Heart left ventricle (tissue), 16 donors: Measurements from ENCODE around the gene RFXANK. TPM values are rescaled to one million over a fixed set of nuclear protein-coding genes. Genes with fewer than 3 reads are reported as not detected.

Experiments
- ATAC-seq, 4 donors: fragments of 200-7000 bp; cut with Tn5 transposase; one replicate each; pipeline ENCODE4 v1.9.1; 2020 to 2022; ENCODE audit warnings: moderate library complexity in 4 of 4, mild to moderate bottlenecking in 3 of 4, moderate number of reproducible peaks in 1 of 4
- DNase-seq, 5 donors: peaks; one replicate each; pipeline ENCODE4 v3.0.0-alpha.2; 2020
- H3K27ac ChIP-seq, 12 donors: fragments of 200-600 bp; sonication (generic) in 4 of 12; one replicate each; pipeline versions ENCODE4 v1.5.0 to v1.8.0; 2016 to 2022; ENCODE audit warnings: mild to moderate bottlenecking in 2 of 12
- H3K27me3 ChIP-seq, 9 donors: fragments of 200-600 bp; sonication (generic) in 2 of 9; one replicate each; pipeline versions ENCODE4 v1.5.1 to v1.8.0; 2016 to 2022; ENCODE audit warnings: mild to moderate bottlenecking in 3 of 9
- H3K36me3 ChIP-seq, 9 donors: fragments of 200-600 bp; sonication (generic) in 2 of 9; one replicate each; pipeline versions ENCODE4 v1.5.0 to v1.8.0; 2018 to 2022; ENCODE audit warnings: mild to moderate bottlenecking in 2 of 9
- H3K4me1 ChIP-seq, 12 donors: fragments of 200-600 bp; sonication (generic) in 4 of 12; one replicate each; pipeline versions ENCODE4 v1.5.0 to v1.8.0; 2016 to 2022; ENCODE audit warnings: mild to moderate bottlenecking in 3 of 12
- H3K4me3 ChIP-seq, 12 donors: fragments of 200-600 bp; sonication (generic) in 4 of 12; one replicate each; pipeline versions ENCODE4 v1.5.0 to v1.8.0; 2017 to 2022; ENCODE audit warnings: mild to moderate bottlenecking in 9 of 12, moderate library complexity in 4 of 12
- H3K9me3 ChIP-seq, 12 donors: fragments of 200-600 bp; sonication (generic) in 4 of 12; one replicate each; pipeline versions ENCODE4 v1.5.0 to v1.8.0; 2016 to 2022; ENCODE audit warnings: mild to moderate bottlenecking in 1 of 12
- POLR2A ChIP-seq, 2 donors: fragments of 450-650 bp; IDR thresholded peaks; one replicate each; pipeline ENCODE4 v1.6.1; 2017; ENCODE audit warnings: antibody characterized with exemption in 2 of 2, mild to moderate bottlenecking in 2 of 2, moderate library complexity in 2 of 2
- WGBS, 4 donors: extraction: QIAGEN DNeasy Blood & Tissue Kit in 2 of 4; methylation state at CpG; one replicate each; pipeline versions ENCODE4 v1.1.5 to v1.1.7; 2013 to 2018; 5-methylcytosine and 5-hydroxymethylcytosine counted together
- intact Hi-C, 10 donors: fragments of 100-400 bp; cut with DNase I; formaldehyde crosslinking; loops; one replicate each; pipeline versions ENCODE4 v1.11.1 to v1.14.2; 2022
- polyA plus RNA-seq, 2 donors: library from polyadenylated mRNA; stranded (reverse); fragments of 200-250 nt; gene quantifications; one replicate each; pipeline ENCODE4 v1.2.3, GENCODE V29; 2013
- total RNA-seq, 9 donors: library from RNA; depleted of rRNA in 2 of 9; stranded (reverse); fragments of >200 nt in 2 of 9; fragmentation: NEBNext Ultra II Directional in 3 of 9; extraction: Animal tissue kit (Norgen Biotek cat#: 25700) in 3 of 9; gene quantifications; one replicate each; pipeline versions ENCODE4 v1.1.0 to v1.2.4, GENCODE V29; 2016 to 2023
- TF ChIP-seq, protein P1 (sequence below), 12 donors: fragments of 200-600 bp; sonication (generic) in 4 of 12; IDR thresholded peaks; one replicate each; pipeline versions ENCODE4 v1.5.0 to v1.8.0; 2018 to 2022; ENCODE audit warnings: antibody characterized with exemption in 12 of 12, mild to moderate bottlenecking in 5 of 12
- donor health status: ischemic (EF 13 %, LVEDD 7.1; RV severe dilation, severe dysfunction).
- donor health status: healthy with polysubstance abuse.
- donor health status: DM: no; HTN: yes; CAD: no.
- donor health status: DM: no; HTN: no; CAD: no.
- donor health status: ischemic (EF 25% LVEDD 6.9; RV normal size, moderate dysfunction).
- donor health status: ischemic (EF 25% LVEDD 5.7; RV mildly dilated, moderate dysfunction).
- donor health status: healthy.
- donor health status: DM: yes; HTN: yes; CAD: no.
- donor health status: ischemic (EF 35%, LVEDD 5.7; RV mildly dilated, moderate dysfunction).
- donor health status: nonischemic (EF 11% LVEDD 7.7; RV severe dilation, severe dysfunction).
- donor health status: DM: yes; HTN: yes; CAD: no.
- donor health status: PGD.
- donor health status: ischemic (EF 29% LVEDD 5.4; RV normal size, mild dysfunction).
- donor health status: nonischemic (EF 23%, LVEDD 6.1; RV moderate dilation, normal function).

The RFXANK gene
- total and polyA plus RNA-seq, 11 donors: 26.5 to 71.9 (median 42.3) TPM

DNA sequence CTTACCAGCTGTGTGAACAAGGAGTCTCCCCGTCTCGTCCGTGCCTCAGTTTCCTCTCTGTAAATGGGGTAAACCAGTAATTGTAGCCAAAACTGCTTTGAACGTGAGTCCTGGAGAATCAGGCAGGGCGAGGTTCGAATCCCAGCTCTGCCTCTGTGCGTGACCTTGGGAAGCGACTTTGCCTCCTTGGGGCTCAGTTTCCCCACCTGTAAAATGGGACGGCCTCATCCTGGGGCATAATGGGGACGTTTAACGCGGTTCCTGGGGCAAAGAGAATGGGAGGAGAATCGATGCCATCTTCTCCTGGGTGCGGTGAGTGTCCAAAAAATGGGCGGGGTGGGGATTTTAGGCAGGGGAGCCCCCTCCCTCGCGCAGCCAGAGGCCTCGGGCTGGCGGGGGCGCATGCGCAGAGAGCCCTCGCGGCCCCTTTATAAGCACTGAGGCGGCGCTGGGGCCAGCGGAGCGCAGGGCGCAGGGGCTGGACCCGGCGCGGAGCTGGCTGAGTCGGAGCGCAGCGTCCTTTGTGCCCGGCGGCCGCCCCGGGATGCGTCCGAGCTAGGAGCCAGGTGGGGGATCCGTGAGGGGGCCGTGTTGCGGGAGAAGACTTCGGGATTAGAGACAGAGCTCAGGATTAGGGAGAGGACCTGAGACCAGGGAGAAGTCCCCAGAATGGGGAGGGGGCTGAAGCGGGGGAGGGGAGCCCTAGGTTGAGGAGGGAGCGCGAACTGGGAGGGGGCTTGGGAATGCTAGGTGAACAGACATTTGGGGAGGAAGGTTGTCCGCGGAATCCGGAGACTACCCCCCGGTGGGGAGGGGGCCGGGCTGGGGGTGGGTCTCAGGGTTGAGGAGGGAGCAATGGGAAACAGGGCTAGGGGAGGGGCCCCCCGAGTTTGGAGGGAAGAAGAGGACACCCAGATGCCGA lies 19.7 kb downstream of the RFXANK start, which contains the start of gene NCAN:
TSS of gene NCAN (plus strand) at position 460 of the 922 bp plus-strand sequence. CDS start 4,996 bp downstream, outside the sequence.
- intact Hi-C loops: no loop called here
- H3K4me3 ChIP-seq: no peak within 1 kb of the TSS
- ATAC-seq: no peak
- no peaks in the 10 kb centered on the region for H3K9me3 ChIP-seq
- TF ChIP-seq, protein P1, sequence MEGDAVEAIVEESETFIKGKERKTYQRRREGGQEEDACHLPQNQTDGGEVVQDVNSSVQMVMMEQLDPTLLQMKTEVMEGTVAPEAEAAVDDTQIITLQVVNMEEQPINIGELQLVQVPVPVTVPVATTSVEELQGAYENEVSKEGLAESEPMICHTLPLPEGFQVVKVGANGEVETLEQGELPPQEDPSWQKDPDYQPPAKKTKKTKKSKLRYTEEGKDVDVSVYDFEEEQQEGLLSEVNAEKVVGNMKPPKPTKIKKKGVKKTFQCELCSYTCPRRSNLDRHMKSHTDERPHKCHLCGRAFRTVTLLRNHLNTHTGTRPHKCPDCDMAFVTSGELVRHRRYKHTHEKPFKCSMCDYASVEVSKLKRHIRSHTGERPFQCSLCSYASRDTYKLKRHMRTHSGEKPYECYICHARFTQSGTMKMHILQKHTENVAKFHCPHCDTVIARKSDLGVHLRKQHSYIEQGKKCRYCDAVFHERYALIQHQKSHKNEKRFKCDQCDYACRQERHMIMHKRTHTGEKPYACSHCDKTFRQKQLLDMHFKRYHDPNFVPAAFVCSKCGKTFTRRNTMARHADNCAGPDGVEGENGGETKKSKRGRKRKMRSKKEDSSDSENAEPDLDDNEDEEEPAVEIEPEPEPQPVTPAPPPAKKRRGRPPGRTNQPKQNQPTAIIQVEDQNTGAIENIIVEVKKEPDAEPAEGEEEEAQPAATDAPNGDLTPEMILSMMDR (IDR thresholded peaks at IDR 0.05): no peak
- no peak for TF ChIP-seq POLR2A (IDR thresholded peaks at IDR 0.05)
- 6 to 12% (median 8%) methylated on average over 47 to 54 of the region's 54 CpGs for WGBS, 4 donors
- no peaks in the 10 kb centered on the region for H3K36me3 ChIP-seq
- no peaks in the 10 kb centered on the region for H3K4me1 ChIP-seq
- peaks cover 11 to 81% (median 38%) of the 10 kb centered on the region in 9 donors for H3K27me3 ChIP-seq
- DNase-seq: no peak
- H3K27ac ChIP-seq: no peak within 1 kb of the TSS

DNA sequence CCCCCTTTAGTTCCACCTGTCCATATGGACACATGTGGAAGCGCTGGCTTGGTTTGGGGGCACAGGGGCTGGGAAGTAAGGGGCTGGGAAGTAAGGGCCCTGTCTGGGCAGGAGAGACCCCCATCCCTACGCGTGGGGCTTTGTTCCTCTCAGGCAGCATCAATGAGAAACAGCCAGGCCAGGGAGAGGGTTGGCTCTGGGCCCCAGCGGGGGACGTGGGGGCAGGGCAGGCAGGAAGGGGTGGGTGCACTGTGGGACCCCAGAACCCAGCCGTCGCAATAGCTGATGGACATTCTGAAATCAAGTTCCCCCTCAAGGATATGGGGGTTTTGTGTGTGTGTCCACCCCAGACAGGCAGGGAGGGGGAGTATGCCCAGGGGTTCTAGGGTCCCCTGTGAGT lies 20.9 kb downstream of the RFXANK start:
- intact Hi-C loops: no loop called here

DNA sequence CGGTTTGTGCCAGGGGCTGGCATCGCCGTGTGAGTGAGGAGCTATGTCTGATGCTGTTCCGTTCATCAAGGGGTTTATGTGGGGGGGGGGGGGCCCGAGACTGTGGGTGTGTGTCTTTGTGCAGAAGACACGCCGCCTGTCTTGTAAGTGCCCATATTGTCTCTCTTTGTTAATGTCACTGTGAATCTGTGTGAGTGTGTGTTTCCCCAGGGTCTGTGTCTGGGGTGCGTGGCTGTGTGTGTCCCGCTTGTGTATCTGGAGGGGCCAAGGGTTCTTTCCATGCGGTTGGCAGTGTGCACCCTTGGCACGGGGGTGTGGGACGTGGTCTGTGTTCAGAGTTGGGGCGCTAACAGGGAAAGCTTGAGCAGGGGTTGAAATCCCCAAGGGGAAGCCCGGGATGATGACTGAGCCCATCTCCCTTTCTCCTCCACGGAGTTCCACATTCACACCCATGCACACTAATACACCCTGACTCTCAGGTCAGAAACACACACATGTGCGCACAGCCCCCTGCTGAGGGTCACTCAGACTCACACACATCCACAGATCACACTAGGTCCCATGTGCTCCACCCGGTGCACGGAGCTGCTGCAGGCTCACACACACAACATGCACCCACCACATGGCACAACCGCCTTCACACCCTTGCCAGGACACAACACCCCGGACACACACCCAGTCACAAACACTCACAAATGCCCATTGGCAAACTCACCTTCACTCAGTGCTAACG lies 21.5 kb downstream of the RFXANK start:
- DNase-seq: no peak
- Histone ChIP-seq H3K4me3 (no peak overlapping the region), H3K27me3 (peaks cover 11 to 71% (median 38%) of the 10 kb centered on the region in 9 donors), H3K9me3 (no peaks in the 10 kb centered on the region), H3K4me1 (no peaks in the 10 kb centered on the region), H3K27ac (no peak overlapping the region), H3K36me3 (no peaks in the 10 kb centered on the region)
- intact Hi-C loops: no loop called here
- TF ChIP-seq, protein P1 (IDR thresholded peaks at IDR 0.05): no peak
- TF ChIP-seq POLR2A (IDR thresholded peaks at IDR 0.05): no peak
- WGBS, 4 donors: 45 to 51% (median 48%) methylated on average over 17 to 21 of the region's 21 CpGs
- no peak for ATAC-seq

More for the DNA sequence above, 20.9 kb downstream of the RFXANK start:
- Histone ChIP-seq H3K27me3 (peaks cover 11 to 78% (median 38%) of the 10 kb centered on the region in 9 donors), H3K9me3 (no peaks in the 10 kb centered on the region), H3K4me1 (no peaks in the 10 kb centered on the region), H3K36me3 (no peaks in the 10 kb centered on the region), H3K4me3 (no peak overlapping the region), H3K27ac (no peak overlapping the region)
- TF ChIP-seq, protein P1 (IDR thresholded peaks at IDR 0.05): no peak
- no peak for TF ChIP-seq POLR2A (IDR thresholded peaks at IDR 0.05)
- WGBS, 4 donors: 11 to 22% (median 18%) methylated on average over 7 of the region's 7 CpGs
- ATAC-seq (no peak), DNase-seq (no peak)

DNA sequence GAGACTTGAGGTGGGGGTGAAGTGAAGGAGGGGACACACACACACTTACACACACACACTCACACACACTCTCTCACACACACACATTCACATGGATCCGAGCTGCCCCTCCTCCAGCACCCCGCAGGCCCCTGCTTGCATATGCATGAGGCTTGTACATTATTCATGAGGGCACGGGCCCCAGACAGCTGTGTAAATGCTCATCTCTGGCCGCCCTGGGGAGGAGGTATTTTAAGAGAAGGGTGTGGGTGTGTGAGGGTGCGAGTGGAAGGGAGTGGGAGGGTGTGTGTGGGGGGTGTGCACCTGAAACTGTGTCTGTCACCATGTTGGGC lies 22.1 kb downstream of the RFXANK start:
- Histone ChIP-seq H3K4me3 (no peak overlapping the region), H3K4me1 (no peaks in the 10 kb centered on the region), H3K27ac (no peak overlapping the region), H3K9me3 (no peaks in the 10 kb centered on the region), H3K27me3 (peaks cover 11 to 66% (median 38%) of the 10 kb centered on the region in 9 donors), H3K36me3 (no peaks in the 10 kb centered on the region)
- TF ChIP-seq, protein P1 (IDR thresholded peaks at IDR 0.05): no peak
- no peak for TF ChIP-seq POLR2A (IDR thresholded peaks at IDR 0.05)
- 0 to 6% (median 4%) methylated on average over 5 of the region's 5 CpGs for WGBS, 4 donors
- DNase-seq: no peak
- ATAC-seq: no peak
- intact Hi-C loops: no loop called here
